ENCODE results near the gene EPB42.

The EPB42 gene

GRCh38 chr15:43211224-43211735, 9.5 kb downstream of the EPB42 start:
- no peak for FAIRE-seq
- no peak for TF ChIP-seq CTCF (IDR thresholded peaks at IDR 0.05; ENCODE audit: insufficient read depth, missing control alignments)
- DNase-seq (ENCODE audit: insufficient read length, low spot score): no peak

GRCh38 chr15:43210807-43211206, 10.0 kb downstream of the EPB42 start:
- TF ChIP-seq CTCF (IDR thresholded peaks at IDR 0.05; ENCODE audit: insufficient read depth, missing control alignments): no peak
- DNase-seq (ENCODE audit: insufficient read length, low spot score) (no peak), FAIRE-seq (no peak)

- DNase-seq (ENCODE audit: insufficient read length, low spot score) (no peak), FAIRE-seq (no peak)
- no peak for TF ChIP-seq CTCF (IDR thresholded peaks at IDR 0.05; ENCODE audit: insufficient read depth, missing control alignments)
Measured at GRCh38 chr15:43210172-43210745, 10.6 kb downstream of the EPB42 start.

- FAIRE-seq (no peak), DNase-seq (ENCODE audit: insufficient read length, low spot score) (no peak)
- no peak for TF ChIP-seq CTCF (IDR thresholded peaks at IDR 0.05; ENCODE audit: insufficient read depth, missing control alignments)
Measured at GRCh38 chr15:43209059-43209824, 11.6 kb downstream of the EPB42 start.

- no peak for FAIRE-seq
- DNase-seq (ENCODE audit: insufficient read length, low spot score): no peak
- no peak for TF ChIP-seq CTCF (IDR thresholded peaks at IDR 0.05; ENCODE audit: insufficient read depth, missing control alignments)
Measured at GRCh38 chr15:43208052-43209002, 12.5 kb downstream of the EPB42 start.

GRCh38 chr15:43207024-43207423, 13.8 kb downstream of the EPB42 start:
- FAIRE-seq: no peak
- DNase-seq (ENCODE audit: insufficient read length, low spot score): no peak
- no peak for TF ChIP-seq CTCF (IDR thresholded peaks at IDR 0.05; ENCODE audit: insufficient read depth, missing control alignments)
